ENCODE results near the gene TNNC1. TPM values are rescaled to one million over a fixed set of nuclear protein-coding genes. Genes with fewer than 3 reads are reported as not detected.

Gene TNNC1
- total RNA-seq, 3 donors from 2014 or later = 3.7 to 4.2 TPM; not detected in 1

DNA sequence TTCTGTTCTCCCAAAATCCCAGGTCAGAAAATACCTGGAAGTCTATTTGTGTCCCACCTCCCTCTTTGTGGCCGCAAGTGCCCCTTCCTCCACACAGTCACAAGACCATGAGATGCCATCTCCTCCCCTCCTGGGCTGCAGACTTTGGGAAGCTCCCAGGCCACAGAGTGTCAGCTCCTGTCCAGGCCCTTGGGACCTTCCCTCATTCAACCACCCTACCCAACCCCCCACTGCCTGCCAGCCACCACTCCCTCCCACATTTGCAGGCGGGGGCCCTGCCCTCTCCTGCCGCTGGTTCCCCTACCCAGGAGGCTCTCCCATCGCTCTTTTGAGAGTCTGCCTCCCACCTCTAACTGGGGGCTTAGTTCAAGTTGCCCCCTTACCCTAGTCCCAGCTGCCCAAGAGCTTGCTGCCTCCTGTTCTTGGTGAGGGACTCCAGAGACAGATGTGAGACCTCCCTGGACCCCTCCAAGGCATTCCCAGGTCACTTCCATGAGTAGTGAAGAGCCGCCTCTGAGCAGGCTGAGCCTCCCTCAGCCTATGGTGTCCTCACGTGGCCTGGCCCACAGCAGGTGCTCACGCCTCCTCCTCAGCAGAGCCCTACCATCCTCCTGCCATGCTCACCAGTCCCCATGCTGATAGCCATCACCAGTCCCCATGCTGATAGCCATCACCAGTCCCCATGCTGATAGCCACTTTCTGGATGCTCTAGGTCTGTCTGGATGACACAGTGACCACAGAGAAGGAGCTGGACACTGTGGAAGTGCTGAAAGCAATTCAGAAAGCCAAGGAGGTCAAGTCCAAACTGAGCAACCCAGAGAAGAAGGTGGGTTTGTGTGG is 25.4 kb upstream of the TNNC1 start:
- intact Hi-C loops (cut with DNase I; ENCODE audit: low total_unique reads) = loop anchor here (10.0 kb wide), 1 partner anchor 56 kb away; the partner anchor contains the start of genes NT5DC2 and UQCC5
- TF ChIP-seq POLR2A (IDR thresholded peaks at IDR 0.05) = no peak
- no peak for TF ChIP-seq POLR2AphosphoS5 (IDR thresholded peaks at IDR 0.05)
- TF ChIP-seq, protein P1, sequence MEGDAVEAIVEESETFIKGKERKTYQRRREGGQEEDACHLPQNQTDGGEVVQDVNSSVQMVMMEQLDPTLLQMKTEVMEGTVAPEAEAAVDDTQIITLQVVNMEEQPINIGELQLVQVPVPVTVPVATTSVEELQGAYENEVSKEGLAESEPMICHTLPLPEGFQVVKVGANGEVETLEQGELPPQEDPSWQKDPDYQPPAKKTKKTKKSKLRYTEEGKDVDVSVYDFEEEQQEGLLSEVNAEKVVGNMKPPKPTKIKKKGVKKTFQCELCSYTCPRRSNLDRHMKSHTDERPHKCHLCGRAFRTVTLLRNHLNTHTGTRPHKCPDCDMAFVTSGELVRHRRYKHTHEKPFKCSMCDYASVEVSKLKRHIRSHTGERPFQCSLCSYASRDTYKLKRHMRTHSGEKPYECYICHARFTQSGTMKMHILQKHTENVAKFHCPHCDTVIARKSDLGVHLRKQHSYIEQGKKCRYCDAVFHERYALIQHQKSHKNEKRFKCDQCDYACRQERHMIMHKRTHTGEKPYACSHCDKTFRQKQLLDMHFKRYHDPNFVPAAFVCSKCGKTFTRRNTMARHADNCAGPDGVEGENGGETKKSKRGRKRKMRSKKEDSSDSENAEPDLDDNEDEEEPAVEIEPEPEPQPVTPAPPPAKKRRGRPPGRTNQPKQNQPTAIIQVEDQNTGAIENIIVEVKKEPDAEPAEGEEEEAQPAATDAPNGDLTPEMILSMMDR (IDR thresholded peaks at IDR 0.05) = no peak
- H3K9me3 ChIP-seq = no peaks in the 10 kb centered on the region

GRCh38 chr3:52477796-52478095 is 23.9 kb upstream of the TNNC1 start:
- Histone ChIP-seq H3K27ac (no peak overlapping the region), H3K4me1 (no peaks in the 10 kb centered on the region), H3K27me3 (no peaks in the 10 kb centered on the region), H3K36me3 (peaks cover 27% of the 10 kb centered on the region), H3K4me3 (no peak overlapping the region), H3K9me3 (no peaks in the 10 kb centered on the region)
- TF ChIP-seq POLR2A (IDR thresholded peaks at IDR 0.05) = no peak
- TF ChIP-seq, protein P1 (IDR thresholded peaks at IDR 0.05) = no peak
- no peak for TF ChIP-seq POLR2AphosphoS5 (IDR thresholded peaks at IDR 0.05)
- no peak for DNase-seq (ENCODE audit: low spot score in 2 of 2)
- intact Hi-C loops (cut with DNase I; ENCODE audit: low total_unique reads) = loop anchor here (10.0 kb wide), 1 partner anchor 57 kb away; the partner anchor contains the start of genes NT5DC2 and UQCC5

More for the DNA sequence above, 25.4 kb upstream of the TNNC1 start:
- Histone ChIP-seq H3K27me3 (no peaks in the 10 kb centered on the region), H3K27ac (peak overlapping the region in 1 of 2 donors; percentile 66), H3K36me3 (peaks cover 27% of the 10 kb centered on the region), H3K4me3 (no peak overlapping the region), H3K4me1 (peaks cover 0 to 5% of the 10 kb centered on the region in 2 donors)
- DNase-seq (ENCODE audit: low spot score in 2 of 2) = no peak

- no peak overlapping the region for H3K27ac ChIP-seq
- no peaks in the 10 kb centered on the region for H3K27me3 ChIP-seq
Measured at GRCh38 chr3:52477076-52477795, 23.4 kb upstream of the TNNC1 start.

DNA sequence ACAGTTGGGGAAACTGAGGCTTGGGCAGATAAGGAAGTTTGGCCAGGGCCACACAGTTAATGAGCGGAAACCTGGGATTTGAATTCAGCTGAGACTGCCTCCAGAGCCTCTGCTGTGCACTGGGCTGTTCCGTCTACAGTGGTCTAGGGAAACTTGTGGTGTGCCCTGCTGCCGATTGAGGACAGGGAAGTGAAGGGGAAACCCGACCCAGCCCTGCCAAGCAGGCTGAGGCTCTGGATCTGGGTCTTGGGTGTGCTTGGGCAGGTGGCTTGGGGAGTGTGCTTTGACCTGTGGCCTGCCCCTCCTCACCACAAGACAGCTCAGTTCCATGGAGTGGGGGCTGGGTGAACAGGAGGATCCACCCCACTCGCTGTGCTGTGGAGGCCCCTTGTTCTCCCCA is 19.2 kb upstream of the TNNC1 start:
- intact Hi-C loops (cut with DNase I; ENCODE audit: low total_unique reads) = loop anchor here (10.0 kb wide), 1 partner anchor 62 kb away; the partner anchor contains the start of genes NT5DC2 and UQCC5
- TF ChIP-seq, protein P1 (IDR thresholded peaks at IDR 0.05) = no peak
- TF ChIP-seq POLR2AphosphoS5 (IDR thresholded peaks at IDR 0.05) (no peak), POLR2A (IDR thresholded peaks at IDR 0.05) (no peak)
- DNase-seq (ENCODE audit: low spot score in 2 of 2) = no peak
- Histone ChIP-seq H3K27ac (no peak overlapping the region), H3K27me3 (no peaks in the 10 kb centered on the region), H3K4me1 (peaks cover 0 to 8% of the 10 kb centered on the region in 2 donors), H3K36me3 (peaks cover 5% of the 10 kb centered on the region), H3K4me3 (no peak overlapping the region), H3K9me3 (no peaks in the 10 kb centered on the region)

More at GRCh38 chr3:52477076-52477795, 23.4 kb upstream of the TNNC1 start:
- intact Hi-C loops (cut with DNase I; ENCODE audit: low total_unique reads) = loop anchor here (10.0 kb wide), 1 partner anchor 58 kb away; the partner anchor contains the start of genes NT5DC2 and UQCC5
- H3K36me3 ChIP-seq = peaks cover 27% of the 10 kb centered on the region
- no peaks in the 10 kb centered on the region for H3K4me1 ChIP-seq
- no peak for DNase-seq (ENCODE audit: low spot score in 2 of 2)
- no peaks in the 10 kb centered on the region for H3K9me3 ChIP-seq
- TF ChIP-seq POLR2A (IDR thresholded peaks at IDR 0.05) (no peak), POLR2AphosphoS5 (IDR thresholded peaks at IDR 0.05) (no peak)
- TF ChIP-seq, protein P1 (IDR thresholded peaks at IDR 0.05) = no peak
- no peak overlapping the region for H3K4me3 ChIP-seq

Measured in breast epithelium (tissue), 4 donors.